CD4-positive, alpha-beta T cell treated with Interleukin-2 at 100 ng/mL for 4 hours (primary cell): ENCODE measurements around the gene BCAT1.
"Not testable (repeated sequence)": the region's sequence is repeated elsewhere in the genome, so short reads cannot be mapped to it uniquely, and the experiment has no call there.

Source experiments
- DNase-seq: peaks from one replicate; pipeline ENCODE4 v3.0.0-alpha.2; 2020; ENCODE audit warnings: low spot score

The BCAT1 gene

GRCh38 chr12:24901576-24902461 lies 47.1 kb downstream of the BCAT1 start:
- no peak for DNase-seq

GRCh38 chr12:24900196-24900595 lies 48.7 kb downstream of the BCAT1 start:
- no peak for DNase-seq

GRCh38 chr12:24899503-24900075 lies 49.3 kb downstream of the BCAT1 start:
- DNase-seq: no peak

GRCh38 chr12:24898606-24899005 lies 50.3 kb downstream of the BCAT1 start:
- no peak for DNase-seq

GRCh38 chr12:24898185-24898584 lies 50.7 kb downstream of the BCAT1 start:
- no peak for DNase-seq

- no peak for DNase-seq
Observed at GRCh38 chr12:24896171-24896570, 52.7 kb downstream of the BCAT1 start.

- DNase-seq: no peak
Observed at GRCh38 chr12:24895612-24896011, 53.3 kb downstream of the BCAT1 start.

GRCh38 chr12:24894879-24895278 lies 54.0 kb downstream of the BCAT1 start:
- DNase-seq: no peak

- DNase-seq: no peak
Observed at GRCh38 chr12:24890048-24890803, 58.7 kb downstream of the BCAT1 start.

- no peak for DNase-seq
Observed at GRCh38 chr12:24889411-24889810, 59.5 kb downstream of the BCAT1 start.

GRCh38 chr12:24888813-24889212 lies 60.1 kb downstream of the BCAT1 start:
- no peak for DNase-seq

GRCh38 chr12:24884911-24885310 lies 64.0 kb downstream of the BCAT1 start:
- DNase-seq: no peak

- no peak for DNase-seq
Observed at GRCh38 chr12:24881724-24882371, 67.1 kb downstream of the BCAT1 start.

- DNase-seq: no peak
Observed at GRCh38 chr12:24881227-24881626, 67.7 kb downstream of the BCAT1 start.

- DNase-seq: no peak
Observed at GRCh38 chr12:24880732-24881131, 68.2 kb downstream of the BCAT1 start.

- DNase-seq: no peak
Observed at GRCh38 chr12:24879644-24880043, 69.3 kb downstream of the BCAT1 start.

GRCh38 chr12:24875014-24875413 lies 73.9 kb downstream of the BCAT1 start:
- DNase-seq: no peak

GRCh38 chr12:24872211-24872610 lies 76.7 kb downstream of the BCAT1 start:
- DNase-seq: no peak

- DNase-seq: not testable (repeated sequence)
Observed at GRCh38 chr12:24866139-24866538, 82.8 kb downstream of the BCAT1 start.

GRCh38 chr12:24864796-24865125 lies 84.1 kb downstream of the BCAT1 start:
- no peak for DNase-seq

GRCh38 chr12:24861766-24862540 lies 86.9 kb downstream of the BCAT1 start:
- no peak for DNase-seq

GRCh38 chr12:24860546-24860945 lies 88.4 kb downstream of the BCAT1 start:
- no peak for DNase-seq
